GM21526 (cell line): ENCODE measurements around the gene CCDC187.

ENCODE experiments used
- ATAC-seq: cut with Tn5 transposase; IDR thresholded peaks from one replicate; pipeline ENCODE4 v1.9.1; 2021; ENCODE audit warnings: moderate library complexity; ENCODE audit not compliant: unreplicated experiment, low FRiP score

Gene CCDC187

DNA sequence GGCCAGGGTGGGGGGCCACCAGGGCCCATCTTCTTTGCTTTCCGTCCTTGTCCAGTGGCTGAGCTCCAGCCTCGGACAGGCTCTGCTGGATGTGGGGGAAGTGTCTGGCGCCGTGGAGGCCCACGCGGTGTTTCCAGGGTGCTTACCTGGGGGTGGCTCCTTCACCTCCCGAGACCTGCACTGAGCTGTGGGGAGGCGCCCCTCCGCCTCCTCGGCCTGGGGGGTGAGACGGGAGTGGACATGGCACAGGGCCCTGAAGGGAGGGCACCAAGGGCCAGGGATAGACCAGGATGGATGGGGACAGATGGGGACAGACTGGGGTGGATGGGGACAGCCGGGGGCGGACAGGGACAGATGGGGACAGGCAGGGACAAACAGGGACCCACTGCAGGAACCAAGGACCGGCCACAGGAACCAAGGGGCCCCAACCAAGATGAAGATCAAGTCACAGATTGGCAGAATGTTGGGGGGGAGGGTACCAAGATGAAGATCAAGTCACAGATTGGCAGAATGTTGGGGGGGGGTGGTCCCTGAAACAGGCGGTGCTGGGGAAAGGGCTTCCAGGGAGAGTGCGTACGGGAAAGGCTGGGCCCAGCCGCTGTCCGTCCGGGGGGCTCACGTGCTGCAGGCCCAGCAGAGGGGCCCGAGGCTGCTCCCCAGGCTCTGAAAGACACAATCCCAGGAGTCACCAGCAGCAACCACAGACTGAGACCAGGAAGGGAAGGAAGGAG lies 44.9 kb downstream of the CCDC187 start:
- no peak for ATAC-seq

DNA sequence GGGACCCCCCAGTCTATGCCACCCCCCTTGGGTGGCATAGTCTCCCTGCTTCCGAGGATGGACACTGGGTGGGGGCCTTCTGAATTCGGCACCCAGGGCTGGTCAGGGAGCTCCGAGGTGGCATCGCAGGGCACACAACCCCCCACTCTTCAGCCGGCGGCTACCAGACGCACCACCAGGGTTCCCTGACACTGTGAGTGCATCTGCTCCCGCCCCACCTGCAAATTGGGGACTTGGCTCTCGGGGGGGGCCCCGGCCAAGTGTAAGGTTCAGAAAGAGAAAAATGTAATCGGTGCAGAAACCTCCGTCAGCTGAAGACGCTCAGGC lies 45.6 kb downstream of the CCDC187 start:
- ATAC-seq = no peak

DNA sequence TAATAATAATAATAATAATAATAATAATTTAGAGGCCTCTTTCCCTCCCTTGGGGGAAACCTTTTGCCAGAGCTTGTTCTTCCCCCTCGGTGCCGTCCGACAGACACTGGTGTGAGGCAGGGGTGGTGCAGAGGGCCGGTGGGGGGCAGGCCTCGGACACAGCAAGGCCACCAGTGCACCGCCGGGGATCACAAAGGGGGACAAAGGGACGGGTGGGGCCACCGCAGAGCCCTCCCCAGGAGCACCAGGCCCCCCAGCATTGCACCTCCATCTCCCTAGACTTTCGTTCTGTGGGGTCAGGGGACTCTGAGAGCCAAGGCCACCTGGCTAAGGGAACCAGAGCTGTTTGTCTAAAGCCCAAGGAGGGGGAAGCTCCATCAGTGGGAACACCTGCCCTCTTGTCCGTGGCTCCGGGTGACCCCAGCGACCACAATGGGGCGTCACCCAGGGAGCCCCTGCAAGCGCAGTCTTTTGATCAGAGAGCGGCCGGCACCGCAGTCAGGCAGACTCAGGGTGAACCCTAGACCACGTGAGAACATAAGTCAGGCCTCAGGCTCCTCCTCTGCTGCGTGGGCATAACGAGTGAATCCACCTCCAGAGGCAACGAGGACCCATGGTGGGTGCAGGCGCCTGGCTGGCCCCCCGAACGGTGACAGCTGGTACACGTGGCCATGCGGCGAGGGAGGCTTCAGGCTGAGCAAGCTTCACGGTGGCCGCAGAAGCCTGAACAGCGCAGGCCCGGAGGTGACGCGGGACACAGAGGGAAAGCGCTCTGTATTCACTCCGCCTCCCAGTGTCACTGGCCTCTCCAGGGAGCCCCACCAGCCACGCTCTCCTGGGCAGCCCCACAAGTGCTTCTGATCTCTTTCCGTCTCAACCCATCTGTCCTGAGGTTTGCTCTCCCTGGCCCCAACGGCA lies 46.3 kb downstream of the CCDC187 start:
- ATAC-seq = no peak

DNA sequence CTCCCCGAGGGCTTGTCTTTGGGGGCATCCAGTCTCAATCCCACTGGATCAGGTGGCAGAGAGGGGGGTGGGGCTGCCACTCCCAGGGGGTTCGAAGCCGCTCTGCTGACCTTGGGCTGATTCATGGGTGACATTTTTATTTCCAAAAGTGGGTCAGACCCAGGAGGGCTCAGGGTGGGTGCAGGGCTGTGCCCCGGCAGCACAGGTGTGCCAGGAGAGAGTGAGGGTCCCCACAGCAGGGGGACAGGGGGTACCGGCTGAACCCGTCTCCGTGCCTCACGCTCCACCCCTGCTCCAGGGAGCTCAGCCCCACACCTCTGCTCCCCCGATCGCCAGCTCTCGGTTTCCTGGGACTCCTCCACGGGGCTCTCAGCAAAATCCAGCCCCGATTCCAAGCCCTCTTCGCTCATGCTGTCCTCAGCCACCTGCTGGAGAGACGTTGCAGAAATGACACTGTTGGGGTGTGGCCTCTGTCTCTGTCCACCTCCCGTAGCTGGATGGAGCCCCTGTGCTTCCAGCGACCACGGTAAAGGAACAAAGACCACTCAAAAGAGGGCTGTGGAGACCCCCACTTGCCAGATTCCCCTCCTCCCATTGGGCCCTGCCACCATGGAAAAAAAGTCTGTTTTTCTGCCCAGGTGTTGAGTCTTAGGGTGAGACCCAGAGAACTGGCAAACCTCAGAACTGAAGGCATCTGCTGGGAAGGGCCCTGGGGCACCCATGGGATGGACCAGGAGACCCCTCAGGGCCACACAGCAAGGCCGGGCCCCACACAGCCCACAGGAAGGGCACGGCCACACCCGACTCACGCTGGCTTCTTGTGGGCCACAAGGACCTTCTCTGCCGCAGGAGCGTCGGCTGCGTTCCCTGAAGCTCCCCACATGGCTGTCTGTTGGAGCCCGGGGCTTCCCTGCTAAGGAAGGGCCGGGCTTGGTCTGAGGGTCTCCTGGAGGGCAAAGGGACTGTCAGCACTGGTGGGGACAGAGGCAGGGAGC lies 47.7 kb downstream of the CCDC187 start:
- no peak for ATAC-seq

- no peak for ATAC-seq
Measured at GRCh38 chr9:136255166-136255538, 48.7 kb downstream of the CCDC187 start.

DNA sequence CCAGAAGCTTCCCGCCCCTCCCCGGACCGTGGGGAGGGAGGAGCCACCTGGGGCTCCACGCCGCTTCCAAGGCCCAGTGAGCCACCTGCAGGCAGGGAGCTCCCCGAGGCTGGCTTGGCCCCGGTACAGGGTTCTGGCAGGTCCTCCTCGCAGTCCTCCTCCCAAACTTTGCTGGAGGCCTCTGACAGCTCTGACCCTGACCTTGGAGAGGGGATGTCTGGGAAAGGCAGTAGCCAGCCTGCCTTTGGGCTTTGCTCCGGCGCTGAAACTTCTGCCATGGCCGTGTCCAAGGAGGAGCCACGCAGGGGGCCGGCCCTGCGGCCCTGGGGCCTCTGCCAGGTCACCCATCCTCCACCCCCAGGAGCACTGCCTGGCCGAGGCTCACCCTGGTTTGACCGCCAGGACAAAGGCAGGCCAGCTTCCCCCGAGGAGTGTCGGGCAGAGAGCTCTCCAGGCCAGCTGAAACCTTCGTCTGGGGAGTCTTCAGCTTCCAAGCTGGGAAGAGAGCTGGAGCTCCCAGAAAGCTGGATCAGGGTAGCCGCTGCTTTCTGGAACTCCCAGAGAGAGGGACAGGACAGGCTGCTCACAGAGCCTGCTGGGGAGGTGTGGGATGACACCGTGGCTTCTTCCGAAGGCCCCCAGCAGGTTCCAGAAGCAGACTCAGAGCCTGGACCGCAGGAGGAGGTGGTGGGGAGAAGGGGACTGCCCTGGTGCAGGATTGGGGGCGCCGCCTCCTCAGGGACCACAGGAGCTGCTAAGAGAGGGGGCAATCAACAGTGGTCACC lies 49.3 kb downstream of the CCDC187 start:
- no peak for ATAC-seq

DNA sequence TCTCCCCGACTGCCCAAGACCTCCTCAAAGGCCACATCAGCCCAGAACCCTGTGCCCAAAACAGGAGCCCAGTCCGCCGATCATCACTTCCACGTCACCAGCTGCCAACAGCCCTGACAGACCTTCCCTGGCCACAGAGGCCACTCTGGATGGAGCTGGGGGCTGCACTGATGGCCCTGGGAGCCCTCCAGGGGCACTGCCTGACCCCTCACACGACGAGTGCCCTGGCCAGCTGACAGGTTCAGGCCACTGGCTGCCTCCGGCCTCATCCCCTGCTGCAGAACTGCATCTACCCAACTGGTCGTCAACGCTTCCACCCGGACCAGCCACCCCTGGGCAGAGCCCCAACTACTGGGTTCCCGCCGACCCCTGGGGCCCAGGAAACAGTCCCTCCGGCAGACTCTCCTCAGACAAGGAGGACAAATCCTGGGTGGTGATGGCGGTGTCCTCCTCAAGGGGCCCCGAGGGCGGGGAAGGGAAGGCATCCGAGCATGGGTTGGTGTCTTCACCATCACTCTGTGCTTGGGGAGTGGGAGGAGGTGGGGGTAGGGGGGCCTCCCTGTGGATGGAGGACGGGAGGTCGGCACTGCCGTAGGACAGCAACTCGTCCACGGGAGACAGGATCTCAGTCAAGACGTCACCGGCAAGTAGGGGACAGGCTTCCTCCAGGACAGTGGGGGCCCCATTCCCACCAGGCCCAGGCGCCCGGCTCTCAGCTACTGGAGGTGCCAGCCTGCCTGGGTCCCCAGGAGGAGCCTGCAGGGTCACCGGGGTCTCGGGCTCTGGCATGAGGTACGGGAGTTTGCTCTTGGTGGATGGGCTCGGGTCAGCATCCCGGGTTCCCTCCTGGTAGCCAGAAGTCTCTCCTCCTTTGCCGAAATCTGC lies 50.4 kb downstream of the CCDC187 start:
- ATAC-seq = no peak

GRCh38 chr9:136252846-136253245 lies 51.0 kb downstream of the CCDC187 start:
- no peak for ATAC-seq

- ATAC-seq = no peak
Measured at GRCh38 chr9:136252281-136252680, 51.6 kb downstream of the CCDC187 start.

DNA sequence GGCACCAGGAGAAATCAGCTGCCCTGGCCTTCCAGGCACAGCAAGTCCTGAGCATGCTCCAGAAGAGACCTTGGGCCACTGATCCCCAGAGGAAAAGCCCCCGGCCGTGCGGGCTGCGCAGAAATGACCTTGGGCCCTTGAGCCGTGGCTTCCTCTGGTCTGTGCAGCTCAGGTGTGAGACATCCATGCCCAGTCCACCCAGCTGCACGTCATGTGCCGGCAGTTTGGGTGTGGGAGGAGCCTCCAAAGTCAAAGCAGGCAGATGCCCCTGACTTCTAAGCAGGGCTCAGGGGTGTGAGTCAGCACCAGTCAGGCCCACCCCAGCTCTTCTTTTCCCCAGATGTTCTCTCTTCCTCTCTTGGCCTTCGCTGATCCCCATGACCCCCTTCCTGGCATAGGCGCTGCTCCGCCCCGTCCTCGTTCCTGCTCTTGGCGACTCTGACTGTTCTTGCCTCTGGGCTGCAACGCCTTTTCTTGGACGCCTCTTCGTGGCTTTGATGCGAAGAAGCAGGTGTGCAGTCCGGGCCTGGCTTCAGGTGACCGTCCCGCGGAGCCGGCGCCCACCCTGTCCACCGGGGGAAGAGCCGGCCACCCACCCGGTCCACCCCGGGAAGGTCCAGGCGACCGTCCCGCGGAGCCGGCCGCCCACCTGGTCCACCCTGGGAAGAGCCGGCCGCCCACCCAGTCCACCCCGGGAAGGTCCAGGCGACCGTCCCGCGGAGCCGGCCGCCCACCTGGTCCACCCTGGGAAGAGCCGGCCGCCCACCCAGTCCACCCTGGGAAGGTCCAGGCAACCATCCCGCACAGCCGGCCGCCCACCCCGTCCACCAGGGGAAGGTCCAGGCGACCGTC lies 52.4 kb downstream of the CCDC187 start:
- ATAC-seq = no peak

- ATAC-seq = no peak
Measured at GRCh38 chr9:136250676-136251075, 53.2 kb downstream of the CCDC187 start.

DNA sequence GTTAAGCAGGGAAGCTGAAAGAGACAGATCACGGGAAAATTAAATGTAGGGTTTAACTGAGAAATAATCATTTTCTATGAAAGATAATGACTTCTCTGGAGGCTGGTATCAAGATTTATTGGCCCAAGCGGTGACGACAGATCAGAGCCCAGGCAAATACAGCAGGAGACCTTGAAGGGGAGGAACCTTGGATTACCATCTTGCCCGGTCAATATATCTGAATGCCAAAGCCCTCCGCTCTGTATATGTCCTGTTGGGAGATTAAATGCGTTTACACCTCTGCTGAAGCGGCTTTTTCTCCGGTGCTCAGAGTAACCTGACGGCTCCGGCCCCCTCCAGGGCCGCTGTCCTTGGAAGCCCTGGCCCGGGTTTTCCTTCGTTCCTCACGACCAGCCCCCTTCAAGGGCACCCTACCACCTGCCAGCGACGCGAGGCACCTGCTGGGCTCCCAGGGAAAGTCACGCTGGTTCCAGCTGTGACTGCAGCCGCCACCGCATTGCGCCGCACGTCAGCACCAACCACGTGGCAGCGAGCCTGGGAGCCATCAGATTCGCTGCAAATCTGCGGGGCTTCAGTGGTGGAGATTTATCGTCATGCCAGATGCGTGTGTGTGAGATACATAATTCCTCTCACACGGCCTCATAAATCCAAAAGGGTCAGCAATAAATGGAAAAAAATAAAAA lies 53.9 kb downstream of the CCDC187 start:
- ATAC-seq = no peak

DNA sequence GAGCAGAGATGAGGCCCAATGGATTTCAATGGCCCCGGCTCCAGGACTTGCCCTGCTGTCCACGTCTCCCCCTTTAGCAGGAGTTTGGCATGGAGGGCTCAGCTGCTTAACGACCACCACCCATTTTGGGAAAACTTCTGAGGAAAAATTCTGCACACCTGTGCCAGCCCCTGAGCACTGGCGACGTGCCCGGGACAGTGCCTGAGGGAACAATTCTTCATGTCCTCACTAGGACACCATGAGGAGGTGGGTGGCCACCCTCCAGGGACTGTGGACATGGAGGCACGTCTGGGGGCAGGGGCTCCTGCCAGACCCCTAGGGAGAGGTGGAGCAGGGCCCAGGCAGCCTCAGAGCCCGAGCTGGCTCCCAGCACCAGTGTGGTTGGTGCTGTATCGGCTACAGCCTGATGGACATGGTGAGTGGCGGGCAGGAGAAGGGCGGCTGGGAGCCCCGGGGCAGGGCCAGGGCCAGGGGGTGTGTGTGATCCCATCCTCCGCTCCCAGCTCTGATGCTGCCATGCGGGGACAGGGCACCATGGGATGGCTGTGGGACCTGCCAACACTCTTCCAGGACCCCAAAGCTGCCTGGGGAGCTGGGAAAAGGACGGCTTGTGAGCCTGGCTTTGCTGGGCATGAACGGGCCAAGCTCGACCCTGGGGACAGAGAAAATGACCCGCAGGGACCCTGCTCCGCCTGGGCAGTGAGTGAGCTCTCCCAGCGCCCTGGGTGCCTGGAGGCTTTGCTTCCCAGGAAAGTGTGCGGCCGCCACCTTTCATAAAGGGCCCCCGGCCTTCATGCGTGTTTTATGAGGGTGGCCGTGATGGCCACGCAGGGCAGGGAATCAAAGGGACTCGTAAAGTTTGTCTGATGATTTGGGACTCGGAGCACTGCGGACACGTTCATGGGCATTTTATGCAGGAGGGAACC lies 54.7 kb downstream of the CCDC187 start:
- no peak for ATAC-seq

- no peak for ATAC-seq
Measured at GRCh38 chr9:136247947-136248637, 55.8 kb downstream of the CCDC187 start.

- no peak for ATAC-seq
Measured at GRCh38 chr9:136247551-136247916, 56.4 kb downstream of the CCDC187 start.
